ENCODE data around the gene LMNTD2.
"Not testable (repeated sequence)": the region's sequence is repeated elsewhere in the genome, so short reads cannot be mapped to it uniquely, and the experiment has no call there.

Gene LMNTD2

GRCh38 chr11:520428-521176 is 39.9 kb downstream of the LMNTD2 start:
- H3K27ac ChIP-seq (ENCODE audit: low read depth, low read length) = no peak overlapping the region
- H2BK5ac ChIP-seq (ENCODE audit: low read depth, low read length, poor library complexity) = no peak overlapping the region
- DNase-seq = no peak

GRCh38 chr11:518463-519202 is 41.9 kb downstream of the LMNTD2 start:
- Histone ChIP-seq H3K18ac (ENCODE audit: low read length) (no peak overlapping the region), H2AK5ac (ENCODE audit: low read length) (no peak overlapping the region), H2BK12ac (ENCODE audit: low read length) (no peak overlapping the region), H2BK120ac (ENCODE audit: insufficient read depth, low read length, poor library complexity) (no peak overlapping the region), H2AFZ (ENCODE audit: insufficient read depth, low read length, poor library complexity) (no peak overlapping the region), H3K14ac (ENCODE audit: low read length) (no peak overlapping the region), H3K27me3 (ENCODE audit: insufficient read depth, low read length) (no peaks in the 10 kb centered on the region), H3K4me2 (ENCODE audit: low read length) (peak overlapping the region; percentile 52), H3K4ac (ENCODE audit: low read depth, low read length) (no peak overlapping the region), H3K36me3 (ENCODE audit: control insufficient read depth in 1 of 2, insufficient read depth in 2 of 2, low read length in 2 of 2) (peaks cover 7 to 13% of the 10 kb centered on the region in 2 experiments), H3K23ac (ENCODE audit: low read length) (no peak overlapping the region), H3K27ac (ENCODE audit: low read depth, low read length) (no peak overlapping the region), H2BK5ac (ENCODE audit: low read depth, low read length, poor library complexity) (no peak overlapping the region), H3K79me1 (ENCODE audit: low read length) (no peaks in the 10 kb centered on the region), H4K8ac (ENCODE audit: low read depth, low read length) (no peak overlapping the region), H3K9ac (ENCODE audit: low read length) (no peak overlapping the region), H3K9me3 (ENCODE audit: insufficient read depth, low read depth, low read length) (peaks cover 26% of the 10 kb centered on the region), H3K4me3 (ENCODE audit: low read depth, low read length) (no peak overlapping the region), H3K4me1 (ENCODE audit: control insufficient read depth in 1 of 2, insufficient read depth in 2 of 2, low read length in 2 of 2) (peaks cover 2 to 3% of the 10 kb centered on the region in 2 experiments), H3K79me2 (ENCODE audit: control insufficient read depth, insufficient read depth, low read length, poor library complexity) (no peaks in the 10 kb centered on the region), H4K91ac (ENCODE audit: low read depth, low read length) (no peak overlapping the region), H4K12ac (ENCODE audit: low read depth, low read length) (no peak overlapping the region)
- no CpG with 5 or more reads among the region's 74 CpGs for WGBS (ENCODE audit: extremely low coverage, insufficient coverage, insufficient read length)
- peak; percentile 97 to 98 for DNase-seq

More at GRCh38 chr11:520428-521176, 39.9 kb downstream of the LMNTD2 start:
- Histone ChIP-seq H2AK5ac (ENCODE audit: low read length) (no peak overlapping the region), H3K27me3 (ENCODE audit: insufficient read depth, low read length) (no peaks in the 10 kb centered on the region), H3K79me1 (ENCODE audit: low read length) (no peaks in the 10 kb centered on the region), H3K14ac (ENCODE audit: low read length) (no peak overlapping the region), H3K79me2 (ENCODE audit: control insufficient read depth, insufficient read depth, low read length, poor library complexity) (no peaks in the 10 kb centered on the region), H4K8ac (ENCODE audit: low read depth, low read length) (no peak overlapping the region), H3K9me3 (ENCODE audit: insufficient read depth, low read depth, low read length) (peaks cover 24% of the 10 kb centered on the region), H3K4me1 (ENCODE audit: control insufficient read depth in 1 of 2, insufficient read depth in 2 of 2, low read length in 2 of 2) (peaks cover 2 to 3% of the 10 kb centered on the region in 2 experiments), H3K18ac (ENCODE audit: low read length) (no peak overlapping the region), H2BK12ac (ENCODE audit: low read length) (no peak overlapping the region), H4K91ac (ENCODE audit: low read depth, low read length) (no peak overlapping the region), H3K9ac (ENCODE audit: low read length) (no peak overlapping the region), H3K36me3 (ENCODE audit: control insufficient read depth in 1 of 2, insufficient read depth in 2 of 2, low read length in 2 of 2) (peaks cover 0 to 2% of the 10 kb centered on the region in 2 experiments), H4K12ac (ENCODE audit: low read depth, low read length) (no peak overlapping the region), H3K4me2 (ENCODE audit: low read length) (no peak overlapping the region), H2AFZ (ENCODE audit: insufficient read depth, low read length, poor library complexity) (no peak overlapping the region), H3K4me3 (ENCODE audit: low read depth, low read length) (no peak overlapping the region), H2BK120ac (ENCODE audit: insufficient read depth, low read length, poor library complexity) (no peak overlapping the region), H3K4ac (ENCODE audit: low read depth, low read length) (no peak overlapping the region), H3K23ac (ENCODE audit: low read length) (no peak overlapping the region)
- no CpG with 5 or more reads among the region's 39 CpGs for WGBS (ENCODE audit: extremely low coverage, insufficient coverage, insufficient read length)

DNA sequence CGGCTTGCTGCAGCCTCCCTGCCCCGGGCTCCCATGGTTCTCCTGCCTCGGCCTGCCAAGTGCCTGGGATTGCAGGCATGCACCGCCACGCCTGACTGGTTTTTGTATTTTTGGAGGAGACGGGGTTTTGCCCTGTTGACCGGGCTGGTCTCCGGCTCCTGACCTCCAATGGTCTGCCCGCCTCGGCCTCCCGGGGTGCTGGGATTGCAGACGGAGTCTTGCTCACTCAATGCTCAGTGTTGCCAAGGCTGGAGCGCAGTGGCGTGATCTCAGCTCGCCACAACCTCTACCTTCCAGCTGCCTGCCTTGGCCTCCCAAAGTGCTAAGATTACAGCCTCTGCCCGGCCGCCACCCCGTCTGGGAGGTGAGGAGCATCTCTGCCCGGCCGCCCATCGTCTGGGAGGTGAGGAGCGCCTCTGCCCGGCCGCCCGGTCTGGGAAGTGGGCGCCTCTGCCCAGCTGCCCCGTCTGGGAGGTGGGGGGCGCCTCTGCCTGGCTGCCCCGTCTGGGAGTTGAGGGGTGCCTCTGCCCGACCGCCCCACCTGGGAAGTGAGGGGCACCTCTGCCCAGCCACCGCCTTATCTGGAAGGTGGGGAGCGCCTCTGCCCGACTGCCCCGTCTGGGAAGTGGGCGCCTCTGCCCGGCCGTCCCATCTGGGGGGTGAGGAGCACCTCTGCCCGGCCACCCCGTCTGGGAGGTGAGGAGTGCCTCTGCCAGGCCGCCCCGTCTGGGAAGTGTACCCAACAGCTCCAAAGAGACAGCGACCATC is 43.4 kb downstream of the LMNTD2 start:
- H3K18ac ChIP-seq (ENCODE audit: low read length); H3K4me2 ChIP-seq (ENCODE audit: low read length); H2AFZ ChIP-seq (ENCODE audit: insufficient read depth, low read length, poor library complexity); H4K8ac ChIP-seq (ENCODE audit: low read depth, low read length); H2BK5ac ChIP-seq (ENCODE audit: low read depth, low read length, poor library complexity); H3K27me3 ChIP-seq (ENCODE audit: insufficient read depth, low read length); H3K4ac ChIP-seq (ENCODE audit: low read depth, low read length); H2AK5ac ChIP-seq (ENCODE audit: low read length); DNase-seq; H3K27ac ChIP-seq (ENCODE audit: low read depth, low read length); H3K4me3 ChIP-seq (ENCODE audit: low read depth, low read length); H4K91ac ChIP-seq (ENCODE audit: low read depth, low read length); H3K79me1 ChIP-seq (ENCODE audit: low read length); H3K9ac ChIP-seq (ENCODE audit: low read length); H3K4me1 ChIP-seq (ENCODE audit: control insufficient read depth in 1 of 2, insufficient read depth in 2 of 2, low read length in 2 of 2); H3K14ac ChIP-seq (ENCODE audit: low read length); H3K79me2 ChIP-seq (ENCODE audit: control insufficient read depth, insufficient read depth, low read length, poor library complexity); H4K12ac ChIP-seq (ENCODE audit: low read depth, low read length); H2BK12ac ChIP-seq (ENCODE audit: low read length); H2BK120ac ChIP-seq (ENCODE audit: insufficient read depth, low read length, poor library complexity); H3K23ac ChIP-seq (ENCODE audit: low read length): not testable (repeated sequence)
- Histone ChIP-seq H3K36me3 (ENCODE audit: control insufficient read depth in 1 of 2, insufficient read depth in 2 of 2, low read length in 2 of 2) (peaks cover 11 to 16% of the 10 kb centered on the region in 2 experiments), H3K9me3 (ENCODE audit: insufficient read depth, low read depth, low read length) (peaks cover 26% of the 10 kb centered on the region)
- no CpG with 5 or more reads among the region's 43 CpGs for WGBS (ENCODE audit: extremely low coverage, insufficient coverage, insufficient read length)

DNA sequence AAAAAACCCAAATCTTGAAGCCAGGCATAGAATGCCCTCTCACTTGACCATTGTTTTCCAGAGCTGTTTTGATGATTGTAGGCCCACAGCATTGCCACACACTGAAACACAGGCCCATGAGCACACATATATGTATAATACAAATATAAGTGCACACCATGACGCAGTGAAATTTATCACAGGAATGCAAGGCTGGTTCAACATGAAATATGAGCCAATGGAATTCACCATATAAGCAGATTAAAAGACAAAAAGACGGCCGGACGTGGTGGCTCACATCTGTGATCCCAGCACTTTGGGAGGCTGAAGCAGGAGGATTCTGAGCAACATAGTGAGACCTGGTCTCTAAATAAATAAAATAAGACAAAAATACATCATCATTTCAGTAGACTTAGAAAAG is 44.1 kb downstream of the LMNTD2 start:
- no peak overlapping the region for H3K14ac ChIP-seq (ENCODE audit: low read length)
- H3K9ac ChIP-seq (ENCODE audit: low read length) = no peak overlapping the region
- H3K18ac ChIP-seq (ENCODE audit: low read length) = no peak overlapping the region
- no CpG with 5 or more reads among the region's 4 CpGs for WGBS (ENCODE audit: extremely low coverage, insufficient coverage, insufficient read length)
- no peak overlapping the region for H4K8ac ChIP-seq (ENCODE audit: low read depth, low read length)
- H2BK12ac ChIP-seq (ENCODE audit: low read length) = no peak overlapping the region
- no peak overlapping the region for H3K23ac ChIP-seq (ENCODE audit: low read length)
- no peak overlapping the region for H4K91ac ChIP-seq (ENCODE audit: low read depth, low read length)
- H2BK5ac ChIP-seq (ENCODE audit: low read depth, low read length, poor library complexity) = no peak overlapping the region
- H3K4me1 ChIP-seq (ENCODE audit: control insufficient read depth in 1 of 2, insufficient read depth in 2 of 2, low read length in 2 of 2) = peaks cover 2 to 3% of the 10 kb centered on the region in 2 experiments
- no peak overlapping the region for H2AK5ac ChIP-seq (ENCODE audit: low read length)
- no peak overlapping the region for H3K4me3 ChIP-seq (ENCODE audit: low read depth, low read length)
- DNase-seq = no peak
- no peak overlapping the region for H3K4ac ChIP-seq (ENCODE audit: low read depth, low read length)
- H4K12ac ChIP-seq (ENCODE audit: low read depth, low read length) = no peak overlapping the region
- H2BK120ac ChIP-seq (ENCODE audit: insufficient read depth, low read length, poor library complexity) = no peak overlapping the region
- H3K27me3 ChIP-seq (ENCODE audit: insufficient read depth, low read length) = no peaks in the 10 kb centered on the region
- no peak overlapping the region for H3K27ac ChIP-seq (ENCODE audit: low read depth, low read length)
- no peak overlapping the region for H3K4me2 ChIP-seq (ENCODE audit: low read length)
- peaks cover 26% of the 10 kb centered on the region for H3K9me3 ChIP-seq (ENCODE audit: insufficient read depth, low read depth, low read length)
- no peaks in the 10 kb centered on the region for H3K79me1 ChIP-seq (ENCODE audit: low read length)
- H2AFZ ChIP-seq (ENCODE audit: insufficient read depth, low read length, poor library complexity) = no peak overlapping the region
- H3K79me2 ChIP-seq (ENCODE audit: control insufficient read depth, insufficient read depth, low read length, poor library complexity) = no peaks in the 10 kb centered on the region
- peaks cover 11 to 17% of the 10 kb centered on the region in 2 experiments for H3K36me3 ChIP-seq (ENCODE audit: control insufficient read depth in 1 of 2, insufficient read depth in 2 of 2, low read length in 2 of 2)
